H1 (cell line): ENCODE measurements around the gene MED12L. TPM values are rescaled to one million over a fixed set of nuclear protein-coding genes. Genes with fewer than 3 reads are reported as not detected.

ENCODE experiments used
- CTCF ChIA-PET: fragments of 300-600 bp; sonication (Branson Sonifier 250); formaldehyde crosslinking; loops from one replicate; lab custom pipeline; 2021; ENCODE audit not compliant: partially characterized antibody; lab: Charles Lee
- POLR2A ChIA-PET: fragments of 300-600 bp; sonication (Branson Sonifier 250); formaldehyde crosslinking; loops from one replicate; lab custom pipeline; 2021; ENCODE audit warnings: inconsistent platforms; ENCODE audit not compliant: partially characterized antibody; lab: Charles Lee
- DNase-seq, 2 experiments: peaks; one replicate each; pipeline versions ENCODE4 v3.0.0 to v3.0.0-alpha.2; 2010 to 2022; ENCODE audit warnings: low spot score in 2 of 2, low read depth in 1 of 2, mixed read lengths in 1 of 2
- FAIRE-seq: peaks from 2 replicates; lab custom pipeline; 2011; peaks lifted over from hg19 to GRCh38; lab: Jason Lieb, UNC
- H2AFZ ChIP-seq: 2 replicates; pipeline ENCODE4 v1.8.1; 2012; ENCODE audit warnings: low read length, inconsistent platforms
- H2AK5ac ChIP-seq: 2 replicates; pipeline ENCODE4 v1.6.1; 2013; ENCODE audit warnings: low read depth, low read length
- H2BK120ac ChIP-seq: replicated peaks from 2 replicates; pipeline ENCODE3; 2013; ENCODE audit warnings: low read depth, low read length, inconsistent platforms
- H2BK12ac ChIP-seq: 2 replicates; pipeline ENCODE4 v1.6.1; 2013; ENCODE audit warnings: low read depth, low read length
- H2BK15ac ChIP-seq: 2 replicates; pipeline ENCODE4 v1.6.1; 2013; ENCODE audit warnings: low read length
- H2BK20ac ChIP-seq: 2 replicates; pipeline ENCODE4 v1.6.1; 2013; ENCODE audit warnings: low read length
- H2BK5ac ChIP-seq: 2 replicates; pipeline ENCODE4 v1.6.1; 2013; ENCODE audit warnings: low read depth, low read length
- H3K14ac ChIP-seq: 2 replicates; pipeline ENCODE4 v1.6.1; 2013; ENCODE audit warnings: inconsistent platforms; ENCODE audit not compliant: insufficient read length
- H3K18ac ChIP-seq: 2 replicates; pipeline ENCODE4 v1.6.1; 2013; ENCODE audit warnings: low read length; ENCODE audit errors: extremely low read depth
- H3K23ac ChIP-seq: 2 replicates; pipeline ENCODE4 v1.6.1; 2013; ENCODE audit warnings: inconsistent platforms; ENCODE audit not compliant: insufficient read length
- H3K23me2 ChIP-seq: 2 replicates; pipeline ENCODE4 v1.6.1; 2013; ENCODE audit warnings: low read depth, low read length
- H3K27ac ChIP-seq: 2 replicates; pipeline ENCODE4 v1.6.1; 2011; ENCODE audit warnings: low read depth, low read length, inconsistent platforms
- H3K27me3 ChIP-seq, 4 experiments: replicated peaks in 1 of 4; 1 replicate in 1 of 4; 2 replicates in 3 of 4; pipeline versions ENCODE4 v1.6.1 to v1.8.1; 2011 to 2013; ENCODE audit warnings: low read length in 3 of 4, mild to moderate bottlenecking in 3 of 4, inconsistent platforms in 2 of 4, mixed read lengths in 2 of 4, moderate library complexity in 1 of 4; ENCODE audit not compliant: control insufficient read depth in 3 of 4, insufficient read depth in 3 of 4; ENCODE audit errors: extremely low read depth in 1 of 4
- H3K36me3 ChIP-seq, 4 experiments: 2 replicates each; pipeline versions ENCODE4 v1.6.1 to v1.8.1; 2011 to 2013; ENCODE audit warnings: mild to moderate bottlenecking in 4 of 4, low read length in 3 of 4, moderate library complexity in 2 of 4, control low read depth in 1 of 4, inconsistent platforms in 1 of 4; ENCODE audit not compliant: insufficient read depth in 4 of 4, control insufficient read depth in 2 of 4
- H3K4ac ChIP-seq: replicated peaks from 2 replicates; pipeline ENCODE3; 2013; ENCODE audit warnings: low read length, low read depth, mixed read lengths, inconsistent platforms; ENCODE audit not compliant: insufficient read length
- H3K4me1 ChIP-seq, 4 experiments: replicated peaks in 1 of 4; 1 replicate in 1 of 4; 2 replicates in 3 of 4; pipeline versions ENCODE4 v1.6.1 to v1.8.1; 2011 to 2013; ENCODE audit warnings: low read length in 3 of 4, inconsistent platforms in 2 of 4, mixed read lengths in 1 of 4; ENCODE audit not compliant: insufficient read depth in 4 of 4, control insufficient read depth in 3 of 4
- H3K4me2 ChIP-seq, 2 experiments: 2 replicates each; pipeline versions ENCODE4 v1.6.1 to v1.8.1; 2011 to 2013; ENCODE audit warnings: low read depth in 2 of 2, low read length in 2 of 2, control low read depth in 1 of 2, inconsistent platforms in 1 of 2, mild to moderate bottlenecking in 1 of 2; ENCODE audit not compliant: insufficient read depth in 1 of 2
- H3K4me3 ChIP-seq, 4 experiments: fragments of 200-600, 300-600 bp in 1 of 4; sonication (generic), shearing (Covaris generic), sonication (Bioruptor Twin) in 1 of 4; 2 replicates each; pipeline versions ENCODE4 v1.5.1 to v1.8.1; 2011 to 2016; ENCODE audit warnings: low read length in 4 of 4, low read depth in 3 of 4, control low read depth in 2 of 4, inconsistent platforms in 2 of 4, mild to moderate bottlenecking in 2 of 4, mixed read lengths in 1 of 4, moderate library complexity in 1 of 4; ENCODE audit not compliant: insufficient read depth in 2 of 4; ENCODE audit errors: extremely low read depth in 1 of 4
- H3K56ac ChIP-seq: replicated peaks from 2 replicates; pipeline ENCODE3; 2013; ENCODE audit warnings: low read depth, mild to moderate bottlenecking, mixed read lengths, low read length, inconsistent platforms; ENCODE audit not compliant: insufficient read length
- H3K79me1 ChIP-seq: 2 replicates; pipeline ENCODE4 v1.6.1; 2013; ENCODE audit warnings: low read depth, low read length, control low read depth
- H3K79me2 ChIP-seq, 2 experiments: 2 replicates each; pipeline versions ENCODE4 v1.6.1 to v1.8.1; 2012 to 2013; ENCODE audit warnings: low read length in 2 of 2, mild to moderate bottlenecking in 2 of 2, inconsistent platforms in 1 of 2; ENCODE audit not compliant: insufficient read depth in 2 of 2, control insufficient read depth in 1 of 2
- H3K9ac ChIP-seq, 4 experiments: replicated peaks in 1 of 4; 1 replicate in 1 of 4; 2 replicates in 3 of 4; pipeline versions ENCODE4 v1.6.1 to v1.8.1; 2011 to 2013; ENCODE audit warnings: low read depth in 3 of 4, low read length in 3 of 4, control low read depth in 2 of 4, mild to moderate bottlenecking in 2 of 4, moderate library complexity in 2 of 4, inconsistent platforms in 1 of 4; ENCODE audit errors: extremely low read depth in 1 of 4
- H3K9me3 ChIP-seq, 2 experiments: 2 replicates each; pipeline versions ENCODE4 v1.6.1 to v1.8.1; 2012 to 2013; ENCODE audit warnings: mild to moderate bottlenecking in 2 of 2, moderate library complexity in 2 of 2, control low read depth in 1 of 2, inconsistent platforms in 1 of 2, low read depth in 1 of 2, low read length in 1 of 2, mixed read lengths in 1 of 2; ENCODE audit not compliant: insufficient read depth in 2 of 2
- H4K20me1 ChIP-seq, 2 experiments: replicated peaks in 1 of 2; 2 replicates each; pipeline versions ENCODE3 to v1.8.1; 2011 to 2013; ENCODE audit warnings: inconsistent platforms in 2 of 2, low read length in 2 of 2, mild to moderate bottlenecking in 1 of 2; ENCODE audit not compliant: insufficient read depth in 2 of 2, control insufficient read depth in 1 of 2
- H4K5ac ChIP-seq: 2 replicates; pipeline ENCODE4 v1.6.1; 2013; ENCODE audit warnings: low read length, low read depth, mixed read lengths, inconsistent platforms; ENCODE audit not compliant: insufficient read length
- H4K8ac ChIP-seq: 2 replicates; pipeline ENCODE4 v1.8.0; 2013; ENCODE audit warnings: mild to moderate bottlenecking, moderate library complexity, low read length, inconsistent platforms; ENCODE audit not compliant: insufficient read depth; ENCODE audit errors: extremely low read depth
- H4K91ac ChIP-seq: replicated peaks from 2 replicates; pipeline ENCODE3; 2013; ENCODE audit warnings: low read length, mixed read lengths, inconsistent platforms; ENCODE audit not compliant: insufficient read length
- CTCF ChIP-seq, 3 experiments: IDR thresholded peaks; 1 replicate in 2 of 3; 2 replicates in 1 of 3; pipeline versions ENCODE4 v1.5.1 to v1.6.1; 2011; ENCODE audit warnings: low read length in 3 of 3, mild to moderate bottlenecking in 3 of 3, inconsistent platforms in 2 of 3, low read depth in 1 of 3, moderate library complexity in 1 of 3; ENCODE audit not compliant: insufficient read depth in 1 of 3; ENCODE audit errors: control extremely low read depth in 1 of 3
- RAD21 ChIP-seq, 2 experiments: IDR thresholded peaks in 1 of 2; conservative IDR thresholded peaks in 1 of 2; 2 replicates each; pipeline ENCODE4 v1.6.1; 2011; ENCODE audit warnings: low read depth in 2 of 2, low read length in 2 of 2, improper control_type of control experiment in 1 of 2, inconsistent platforms in 1 of 2, mild to moderate bottlenecking in 1 of 2, moderate library complexity in 1 of 2
- SIRT6 ChIP-seq: IDR thresholded peaks from one replicate; pipeline ENCODE4 v1.7.1; 2012; ENCODE audit warnings: low read length, inconsistent platforms
- WGBS, 2 experiments: shearing (Covaris generic) in 1 of 2; methylation state at CpG; one replicate each; pipeline versions ENCODE4 v1.1.6 to v1.1.7; 2013 to 2015; ENCODE audit warnings: low lambda C conversion rate in 2 of 2, mixed read lengths in 2 of 2, inconsistent platforms in 1 of 2, low coverage in 1 of 2, missing lambda C conversion rate in 1 of 2; ENCODE audit not compliant: insufficient replicate concordance in 2 of 2, insufficient coverage in 1 of 2, insufficient read length in 1 of 2; ENCODE audit errors: extremely low coverage in 1 of 2, missing lambda C conversion rate in 1 of 2; 5-methylcytosine and 5-hydroxymethylcytosine counted together
- polyA plus RNA-seq, 7 experiments: library from polyadenylated mRNA; depleted of rRNA in 3 of 7; stranded (reverse) in 5 of 7; unstranded in 2 of 7; fragments of >200 nt in 5 of 7; fragments of 200-250 nt in 2 of 7; gene quantifications; 1 replicate in 5 of 7; 2 replicates in 1 of 7; 4 replicates in 1 of 7; pipeline versions ENCODE4 v1.2.1 to v1.2.3, GENCODE V29; 2011 to 2013; ENCODE audit warnings: missing spikeins in 2 of 7, mixed read lengths in 2 of 7
- total RNA-seq: library from RNA; stranded (reverse); fragmentation: NEBNext Ultra II Directional; extraction: Animal tissue kit (Norgen Biotek cat#: 25700); gene quantifications from 2 replicates; pipeline ENCODE4 v1.2.1, GENCODE V29; 2021

Gene MED12L
- total and polyA plus RNA-seq, 2 of the 8 experiments (the other 6 are each of a cell fraction or from before 2014, with no cell fraction given) = 3.6 to 26.2 TPM

- peak; percentile 78 for FAIRE-seq
- no peak overlapping the region for H3K4me3 ChIP-seq
- no peak overlapping the region for H3K23ac ChIP-seq
- no peak overlapping the region for H3K14ac ChIP-seq
- no peaks in the 10 kb centered on the region for H3K79me2 ChIP-seq
- no peak overlapping the region for H2AK5ac ChIP-seq
- H2BK12ac ChIP-seq = no peak overlapping the region
- no peaks in the 10 kb centered on the region for H3K23me2 ChIP-seq
- no peak overlapping the region for H2BK5ac ChIP-seq
- ChIA-PET POLR2A (no interaction called here), CTCF (interaction anchor here (0.6 to 2.4 kb wide), 30 partner anchors 8 to 538 kb away, joined by 3 to 19 read pairs (median 3); no protein-coding TSS in a partner anchor)
- TF ChIP-seq RAD21 (IDR thresholded peaks at IDR 0.05 in 1 of 2, conservative IDR thresholded peaks at IDR 0.05 in 1 of 2; ENCODE audit: low read depth in 2 of 2, low read length in 2 of 2) (peak; percentile 61 to 69), CTCF (IDR thresholded peaks at IDR 0.05; ENCODE audit: control extremely low read depth in 1 of 3, insufficient read depth in 1 of 3, low read depth in 1 of 3, low read length in 3 of 3) (peak; percentile 72 to 86 (median 81)), SIRT6 (no peak)
- WGBS, 2 experiments = 44% methylated on average over 4 of the region's 4 CpGs; no CpG with 5 or more reads in 1 of the 2 experiments
- peak in 1 of 2 experiments; percentile 63 for DNase-seq
- H3K9me3 ChIP-seq = no peaks in the 10 kb centered on the region
- H3K9ac ChIP-seq = no peak overlapping the region
- no peak overlapping the region for H3K18ac ChIP-seq
- H4K5ac ChIP-seq = no peak overlapping the region
- H3K56ac ChIP-seq = no peak overlapping the region
- H2BK15ac ChIP-seq = no peak overlapping the region
- H3K4me2 ChIP-seq = no peak overlapping the region
- H2AFZ ChIP-seq = no peak overlapping the region
- no peaks in the 10 kb centered on the region for H4K20me1 ChIP-seq
- H3K27ac ChIP-seq = no peak overlapping the region
- H4K8ac ChIP-seq = no peak overlapping the region
- no peak overlapping the region for H2BK20ac ChIP-seq
- peaks cover 0 to 22% (median 1%) of the 10 kb centered on the region in 4 experiments; a peak in 3 of 8 replicates for H3K36me3 ChIP-seq
- no peaks in the 10 kb centered on the region for H3K79me1 ChIP-seq
- no peak overlapping the region for H2BK120ac ChIP-seq
- H3K27me3 ChIP-seq = no peaks in the 10 kb centered on the region
- no peak overlapping the region for H3K4ac ChIP-seq
- no peak overlapping the region for H4K91ac ChIP-seq
- H3K4me1 ChIP-seq = no peaks in the 10 kb centered on the region
Observed at GRCh38 chr3:151379083-151379734, 293.7 kb downstream of the MED12L start.
